Measurements from ENCODE around the gene ZNF648. TPM values are rescaled to one million over a fixed set of nuclear protein-coding genes. Genes with fewer than 3 reads are reported as not detected.
A peak's percentile ranks its signal among the peaks of the same experiment; 100 is the strongest.

Gene ZNF648
- total and polyA plus RNA-seq, 4 donors: 0.02 to 0.67 (median 0.20) TPM

- 90% methylated on average over 4 of the region's 4 CpGs for WGBS
- no peak overlapping the region for H3K27ac ChIP-seq (ENCODE audit: low read depth in 1 of 2, low read length in 2 of 2)
- TF ChIP-seq TAF1 (conservative IDR thresholded peaks at IDR 0.05) (no peak), HNF4A (conservative IDR thresholded peaks at IDR 0.05) (no peak)
Measured at GRCh38 chr1:182071924-182072323, 10.4 kb upstream of the ZNF648 start.

GRCh38 chr1:182069028-182069466 lies 7.5 kb upstream of the ZNF648 start:
- Histone ChIP-seq H3K4me1 (ENCODE audit: control insufficient read depth in 4 of 4, insufficient read depth in 4 of 4, low read length in 3 of 4) (no peaks in the 10 kb centered on the region), H3K27ac (ENCODE audit: low read depth in 1 of 2, low read length in 2 of 2) (no peak overlapping the region), H3K4me3 (ENCODE audit: low read depth in 1 of 3, low read length in 3 of 3) (no peak overlapping the region), H3K9ac (ENCODE audit: low read depth in 1 of 2, low read length in 2 of 2) (no peak overlapping the region), H3K9me3 (ENCODE audit: control insufficient read depth in 4 of 4, low read length in 3 of 4) (no peaks in the 10 kb centered on the region), H3K27me3 (ENCODE audit: control insufficient read depth in 4 of 4, insufficient read depth in 4 of 4, low read length in 3 of 4) (no peaks in the 10 kb centered on the region), H3K36me3 (ENCODE audit: control insufficient read depth in 4 of 4, insufficient read depth in 3 of 4, low read depth in 1 of 4, low read length in 3 of 4) (no peaks in the 10 kb centered on the region)
- DNase-seq (ENCODE audit: low spot score): peak; percentile 66
- 28% methylated on average over 12 of the region's 12 CpGs for WGBS
- no peak for TF ChIP-seq FOXA2 (IDR thresholded peaks at IDR 0.05)
- peak; percentile 61 for TF ChIP-seq CTCF (IDR thresholded peaks at IDR 0.05; ENCODE audit: low read depth, low read length, missing input control)
- TF ChIP-seq RAD21 (IDR thresholded peaks at IDR 0.05): peak in 1 of 2 donors; percentile 54

More at GRCh38 chr1:182071924-182072323, 10.4 kb upstream of the ZNF648 start:
- H3K36me3 ChIP-seq (ENCODE audit: control insufficient read depth in 4 of 4, insufficient read depth in 3 of 4, low read depth in 1 of 4, low read length in 3 of 4): no peaks in the 10 kb centered on the region
- DNase-seq (ENCODE audit: low spot score): no peak
- no peaks in the 10 kb centered on the region for H3K4me1 ChIP-seq (ENCODE audit: control insufficient read depth in 4 of 4, insufficient read depth in 4 of 4, low read length in 3 of 4)
- no peak overlapping the region for H3K9ac ChIP-seq (ENCODE audit: low read depth in 1 of 2, low read length in 2 of 2)
- no peak overlapping the region for H3K4me3 ChIP-seq (ENCODE audit: low read depth in 1 of 3, low read length in 3 of 3)
- no peaks in the 10 kb centered on the region for H3K9me3 ChIP-seq (ENCODE audit: control insufficient read depth in 4 of 4, low read length in 3 of 4)
- H3K27me3 ChIP-seq (ENCODE audit: control insufficient read depth in 4 of 4, insufficient read depth in 4 of 4, low read length in 3 of 4): no peaks in the 10 kb centered on the region

- TF ChIP-seq RXRA (IDR thresholded peaks at IDR 0.05) (no peak), CTCF (IDR thresholded peaks at IDR 0.05; ENCODE audit: low read depth, low read length, missing input control) (no peak), GABPA (IDR thresholded peaks at IDR 0.05 in 1 of 2, conservative IDR thresholded peaks at IDR 0.05 in 1 of 2) (no peak), REST (IDR thresholded peaks at IDR 0.05) (no peak), EGR1 (IDR thresholded peaks at IDR 0.05; ENCODE audit: low read depth in 2 of 2) (no peak), TAF1 (conservative IDR thresholded peaks at IDR 0.05) (no peak), HNF4A (conservative IDR thresholded peaks at IDR 0.05) (no peak), MAX (IDR thresholded peaks at IDR 0.05) (no peak), RAD21 (IDR thresholded peaks at IDR 0.05) (no peak), HNF4G (IDR thresholded peaks at IDR 0.05) (no peak), ATF3 (IDR thresholded peaks at IDR 0.05) (no peak), YY1 (IDR thresholded peaks at IDR 0.05) (no peak), JUND (IDR thresholded peaks at IDR 0.05) (no peak), SP1 (IDR thresholded peaks at IDR 0.05) (no peak), FOXA1 (IDR thresholded peaks at IDR 0.05) (no peak)
- Histone ChIP-seq H3K4me1 (ENCODE audit: control insufficient read depth in 4 of 4, insufficient read depth in 4 of 4, low read length in 3 of 4) (no peaks in the 10 kb centered on the region), H3K9ac (ENCODE audit: low read depth in 1 of 2, low read length in 2 of 2) (no peak overlapping the region), H3K27me3 (ENCODE audit: control insufficient read depth in 4 of 4, insufficient read depth in 4 of 4, low read length in 3 of 4) (no peaks in the 10 kb centered on the region), H3K4me3 (ENCODE audit: low read depth in 1 of 3, low read length in 3 of 3) (no peak overlapping the region), H3K27ac (ENCODE audit: low read depth in 1 of 2, low read length in 2 of 2) (no peak overlapping the region), H3K36me3 (ENCODE audit: control insufficient read depth in 4 of 4, insufficient read depth in 3 of 4, low read depth in 1 of 4, low read length in 3 of 4) (no peaks in the 10 kb centered on the region), H3K9me3 (ENCODE audit: control insufficient read depth in 4 of 4, low read length in 3 of 4) (peaks cover 0 to 4% (median 0%) of the 10 kb centered on the region in 4 donors)
- 80% methylated on average over 4 of the region's 4 CpGs for WGBS
- DNase-seq (ENCODE audit: low spot score): no peak
Measured at GRCh38 chr1:182066934-182067333, 5.4 kb upstream of the ZNF648 start.

Measured in liver (tissue), 9 donors.